Activated T-cell treated with anti-CD3 and anti-CD28 coated beads for 4 hours (primary cell): ENCODE measurements around the gene DDA1.

ENCODE experiments used
- DNase-seq: peaks from one replicate; pipeline ENCODE4 v3.0.0-alpha.2; 2020

DDA1 gene

GRCh38 chr19:17312189-17313113 is 3.1 kb downstream of the DDA1 start:
- no peak for DNase-seq

DNA sequence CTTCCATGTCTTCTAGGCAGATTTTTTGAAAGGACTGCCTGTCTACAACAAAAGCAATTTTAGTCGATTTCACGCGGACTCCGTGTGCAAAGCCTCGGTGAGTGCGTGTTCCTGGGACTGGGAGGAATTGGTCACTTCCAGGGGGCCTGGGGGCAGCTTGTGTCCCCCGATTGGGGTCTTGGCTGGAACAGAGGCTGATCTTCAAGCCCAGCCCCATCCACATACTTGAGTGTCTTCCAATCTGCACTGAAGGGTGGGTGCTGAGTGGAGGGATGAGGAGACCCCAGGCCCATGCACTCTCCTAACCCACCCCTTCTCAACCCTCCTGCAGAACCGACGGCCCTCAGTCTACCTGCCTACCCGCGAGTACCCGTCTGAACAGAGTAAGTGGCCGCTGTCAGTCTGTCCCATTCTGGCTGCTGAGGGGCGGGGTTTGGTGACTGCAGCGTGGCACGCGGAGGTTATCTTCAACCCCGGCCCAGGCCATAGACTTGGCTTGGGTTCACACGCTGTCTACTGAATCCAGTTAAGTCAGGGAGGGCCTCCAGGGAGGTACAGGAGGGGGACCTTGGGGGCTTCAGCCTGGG is 4.7 kb downstream of the DDA1 start:
- DNase-seq, result no peak

GRCh38 chr19:17318966-17319365 is 9.6 kb downstream of the DDA1 start:
- no peak for DNase-seq

DNA sequence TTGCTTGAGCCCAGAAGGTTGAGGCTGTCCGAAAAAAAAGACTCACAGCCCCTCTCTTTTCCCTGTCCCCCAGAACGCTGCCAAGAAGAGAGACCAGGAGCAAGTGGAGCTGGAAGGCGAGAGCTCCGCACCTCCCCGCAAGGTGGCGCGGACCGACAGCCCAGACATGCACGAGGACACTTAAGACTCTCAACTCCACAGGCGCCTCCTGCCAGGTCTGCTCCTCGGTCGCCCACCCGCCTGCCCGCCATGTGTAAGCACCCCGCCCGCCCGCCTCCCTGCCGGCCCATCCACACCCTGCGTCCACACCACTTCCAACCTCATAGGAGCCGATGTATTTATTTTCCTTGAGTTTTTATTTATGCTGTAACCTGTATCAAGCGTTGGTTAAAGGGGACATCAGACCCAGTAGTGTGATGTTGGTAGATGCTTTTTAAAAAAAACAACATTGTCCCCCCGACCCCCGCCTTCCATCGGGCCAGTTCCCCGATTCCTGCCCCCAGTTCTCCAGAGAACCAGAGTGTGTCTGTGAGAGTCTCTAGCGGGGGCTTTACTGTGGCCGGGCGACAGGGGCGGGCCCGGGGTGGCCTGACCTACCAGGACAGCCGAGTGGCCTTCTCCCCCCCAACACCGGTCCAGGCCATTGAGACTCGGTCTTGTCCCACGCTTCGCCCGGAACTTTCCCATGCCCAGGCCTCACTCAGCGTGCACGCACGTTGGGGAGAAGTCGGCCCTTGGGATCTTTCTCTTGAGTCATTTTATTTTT is 10.3 kb downstream of the DDA1 start:
- DNase-seq, result no peak

DNA sequence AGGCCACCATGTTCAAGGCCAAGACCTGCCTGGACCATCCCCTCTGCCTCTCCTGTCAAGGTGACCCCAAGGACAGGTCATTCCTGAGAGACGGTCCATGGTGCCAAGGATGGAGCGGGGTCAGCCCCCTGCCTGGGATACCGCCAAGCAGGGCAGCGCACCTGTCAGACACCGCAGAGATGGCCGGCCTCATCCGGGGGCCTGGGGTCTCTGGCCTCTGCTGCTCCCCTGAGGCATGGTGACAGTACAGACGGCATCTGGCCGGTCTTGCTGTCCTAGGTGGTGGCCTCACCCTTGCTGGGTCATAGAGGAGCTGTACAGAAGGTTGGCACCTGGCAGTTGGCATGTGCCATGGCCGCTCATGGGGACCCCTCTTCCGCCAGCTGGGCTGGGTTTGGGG is 11.1 kb downstream of the DDA1 start:
- DNase-seq, result no peak

DNA sequence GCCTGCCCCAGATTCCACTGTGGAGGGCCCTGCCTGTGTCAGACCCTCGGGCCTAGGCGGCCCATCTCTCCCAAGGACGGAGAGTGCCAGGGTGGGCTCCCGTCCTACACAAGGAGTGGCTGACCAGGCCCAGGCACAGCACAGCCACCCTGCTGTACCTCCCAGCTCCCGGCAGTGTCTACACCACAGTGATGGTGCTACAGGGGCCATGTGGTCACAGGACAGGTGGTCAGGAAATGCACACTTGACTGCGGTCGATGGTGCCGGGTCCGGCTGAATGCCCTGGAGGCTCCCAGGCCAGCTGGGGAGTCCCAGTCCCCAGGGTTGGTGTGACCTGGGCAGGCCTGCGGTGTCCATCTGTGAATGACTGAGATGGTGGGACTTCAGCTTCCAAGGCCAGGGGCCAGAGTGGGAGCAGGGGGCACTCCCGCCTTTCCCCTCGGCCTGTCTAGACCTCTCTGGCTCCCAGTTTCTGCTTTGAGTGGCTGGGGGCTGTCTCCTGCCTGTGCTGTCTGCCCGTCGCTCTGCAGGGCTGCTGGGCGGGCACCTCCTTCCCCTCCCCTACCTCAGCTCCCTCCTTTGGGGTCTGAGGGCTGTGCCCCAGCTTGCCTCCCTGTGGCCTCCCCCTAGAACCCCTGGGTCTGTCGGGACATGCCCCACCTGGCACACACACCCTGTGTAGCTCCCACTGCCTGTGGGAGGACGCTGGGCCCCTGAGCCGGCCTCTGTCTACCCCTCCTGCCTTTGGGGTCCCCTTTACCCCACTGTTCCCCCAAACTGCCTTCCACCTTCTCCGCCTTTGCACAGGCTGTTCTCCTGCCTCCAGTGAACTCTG is 12.5 kb downstream of the DDA1 start:
- DNase-seq, result no peak

DNA sequence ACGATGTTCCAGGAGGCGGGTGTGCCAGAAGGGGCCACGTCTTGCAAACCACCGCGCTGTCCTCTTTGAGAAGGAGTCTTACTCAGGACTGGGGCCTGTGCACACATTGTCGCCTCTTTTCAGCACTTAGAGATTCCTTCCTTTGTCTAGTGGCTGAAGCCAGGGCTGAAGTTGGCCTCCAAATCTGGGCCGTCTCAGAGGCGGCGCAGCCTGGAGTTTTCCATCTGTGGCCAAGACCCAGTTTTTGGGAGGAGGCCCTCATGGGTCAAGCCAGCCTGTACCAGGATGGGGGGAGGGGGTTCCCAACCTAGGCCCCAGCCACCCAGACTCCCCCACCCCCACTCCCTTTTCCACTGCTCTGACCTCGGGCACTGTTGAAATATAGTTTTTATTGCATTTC is 13.5 kb downstream of the DDA1 start:
- DNase-seq, result no peak

- no peak for DNase-seq
These were observed 14.1 kb downstream of the DDA1 start for GRCh38 chr19:17323300-17323963.

GRCh38 chr19:17323964-17324332 is 14.6 kb downstream of the DDA1 start:
- DNase-seq, result no peak

DNA sequence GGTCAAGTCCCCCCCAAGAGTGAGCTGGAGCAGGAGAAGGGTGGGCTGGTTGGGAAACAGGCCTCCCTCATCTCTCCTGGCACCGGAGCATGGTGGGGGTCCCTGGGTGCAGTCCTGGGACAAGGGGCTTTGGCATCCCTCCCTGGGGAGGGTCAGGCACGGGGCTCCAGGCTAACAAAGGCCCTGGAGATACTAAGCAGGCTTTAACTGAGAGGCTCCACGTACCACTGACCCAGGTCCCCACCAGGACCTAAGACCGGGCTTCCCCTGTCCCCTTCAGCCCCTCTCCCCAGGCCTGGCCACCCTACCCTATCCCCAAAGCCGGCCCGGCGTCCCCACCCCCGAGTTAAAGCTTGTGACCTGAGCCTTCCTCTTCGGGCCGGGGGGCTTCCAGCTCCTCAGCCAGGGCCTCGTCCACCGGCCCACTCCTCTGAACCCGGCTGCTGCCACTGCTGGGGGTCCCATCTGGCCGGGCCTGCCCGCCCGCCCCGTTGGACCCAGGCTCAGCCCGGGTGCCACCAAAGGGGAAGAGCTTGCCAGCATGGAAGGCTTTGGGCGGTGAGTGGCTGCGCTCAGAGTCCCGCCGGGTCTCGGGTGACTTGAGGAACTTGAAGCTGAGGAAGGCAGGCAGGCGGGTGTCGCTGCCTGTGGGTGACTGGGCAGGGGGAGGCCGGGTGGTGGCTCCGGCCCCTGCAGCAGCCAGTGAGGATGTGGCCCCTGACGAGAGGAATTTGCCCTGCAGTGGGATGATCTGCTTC is 15.2 kb downstream of the DDA1 start:
- no peak for DNase-seq

GRCh38 chr19:17325133-17325532 is 15.8 kb downstream of the DDA1 start:
- DNase-seq, result no peak

DNA sequence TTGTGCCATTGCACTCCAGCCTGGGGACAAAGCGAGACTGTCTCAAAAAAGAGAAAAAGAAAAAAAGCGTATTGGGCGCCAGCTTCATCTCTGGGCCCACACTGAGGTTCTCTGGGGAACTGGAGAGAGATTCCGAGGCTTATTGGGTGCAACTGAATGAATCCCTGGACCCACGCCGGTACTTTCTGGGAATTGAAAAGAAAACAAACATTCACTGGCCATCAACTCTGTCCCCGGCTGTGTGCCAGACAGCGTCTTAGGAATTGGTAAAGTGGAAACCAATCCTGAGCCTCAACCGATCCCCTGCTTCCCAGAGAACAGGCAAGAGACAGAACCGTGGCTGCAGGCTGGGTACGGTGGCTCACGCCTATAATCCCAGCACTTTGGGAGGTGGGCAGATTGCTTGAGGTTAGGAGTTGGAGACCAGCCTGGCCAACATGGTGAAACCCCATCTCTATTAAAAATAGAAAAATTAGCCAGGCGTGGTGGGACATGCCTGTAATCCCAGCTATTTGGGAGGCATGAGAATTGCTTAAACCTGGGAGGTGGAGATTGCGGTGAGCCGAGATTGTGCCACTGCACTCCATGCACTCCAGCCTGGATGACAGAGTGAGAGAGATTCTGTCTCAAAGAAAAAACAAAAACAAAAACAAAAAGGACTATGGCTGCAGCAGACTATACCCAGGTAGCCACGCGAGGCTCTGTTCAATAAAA is 16.7 kb downstream of the DDA1 start:
- DNase-seq, result no peak

DNA sequence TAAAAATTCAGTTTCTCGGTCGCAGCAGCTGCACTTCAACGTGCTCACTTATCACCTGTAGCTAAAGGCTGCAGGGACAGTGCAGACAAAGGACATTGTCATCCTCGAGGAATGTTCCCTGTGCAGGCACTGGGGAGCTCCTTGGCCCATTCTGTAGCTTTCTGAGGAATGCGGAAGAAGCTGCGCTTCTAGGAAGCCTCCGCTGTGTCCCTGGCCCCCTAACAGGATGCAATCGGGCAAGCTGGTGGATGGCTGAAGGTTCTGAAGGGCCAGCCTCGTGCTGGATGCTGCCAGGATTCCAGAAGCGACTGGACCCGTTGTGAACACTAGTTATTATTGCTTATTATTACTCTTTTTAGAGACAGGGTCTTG is 17.2 kb downstream of the DDA1 start:
- DNase-seq, result no peak

DNA sequence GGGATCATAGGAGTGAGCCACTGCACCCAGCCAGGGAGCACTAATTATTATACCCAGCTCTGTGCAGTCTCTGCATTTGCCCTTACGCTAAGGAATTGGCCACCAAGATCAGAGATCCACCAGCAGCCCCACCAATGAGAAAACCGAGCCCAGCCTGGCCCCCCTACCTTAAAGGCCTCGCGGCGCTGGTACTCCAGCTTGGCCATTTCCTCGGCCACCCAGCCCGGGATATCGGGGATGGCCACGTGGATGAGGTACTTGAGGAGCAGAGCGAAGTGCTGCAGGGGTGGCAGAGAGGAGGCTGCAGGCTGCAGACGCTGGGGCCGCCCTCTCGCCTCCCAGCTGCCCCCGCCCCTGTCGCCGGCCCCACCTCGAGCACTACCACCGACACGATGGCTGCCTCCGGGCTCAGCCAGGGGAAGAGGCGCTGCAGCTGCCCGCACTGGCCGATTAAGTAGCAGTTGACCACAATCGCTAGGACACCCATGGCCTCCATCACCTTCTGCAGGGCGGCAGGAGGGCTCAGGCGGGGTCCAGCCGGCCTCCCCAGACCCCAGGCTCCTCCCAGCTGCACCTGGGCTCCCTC is 17.8 kb downstream of the DDA1 start:
- no peak for DNase-seq

DNA sequence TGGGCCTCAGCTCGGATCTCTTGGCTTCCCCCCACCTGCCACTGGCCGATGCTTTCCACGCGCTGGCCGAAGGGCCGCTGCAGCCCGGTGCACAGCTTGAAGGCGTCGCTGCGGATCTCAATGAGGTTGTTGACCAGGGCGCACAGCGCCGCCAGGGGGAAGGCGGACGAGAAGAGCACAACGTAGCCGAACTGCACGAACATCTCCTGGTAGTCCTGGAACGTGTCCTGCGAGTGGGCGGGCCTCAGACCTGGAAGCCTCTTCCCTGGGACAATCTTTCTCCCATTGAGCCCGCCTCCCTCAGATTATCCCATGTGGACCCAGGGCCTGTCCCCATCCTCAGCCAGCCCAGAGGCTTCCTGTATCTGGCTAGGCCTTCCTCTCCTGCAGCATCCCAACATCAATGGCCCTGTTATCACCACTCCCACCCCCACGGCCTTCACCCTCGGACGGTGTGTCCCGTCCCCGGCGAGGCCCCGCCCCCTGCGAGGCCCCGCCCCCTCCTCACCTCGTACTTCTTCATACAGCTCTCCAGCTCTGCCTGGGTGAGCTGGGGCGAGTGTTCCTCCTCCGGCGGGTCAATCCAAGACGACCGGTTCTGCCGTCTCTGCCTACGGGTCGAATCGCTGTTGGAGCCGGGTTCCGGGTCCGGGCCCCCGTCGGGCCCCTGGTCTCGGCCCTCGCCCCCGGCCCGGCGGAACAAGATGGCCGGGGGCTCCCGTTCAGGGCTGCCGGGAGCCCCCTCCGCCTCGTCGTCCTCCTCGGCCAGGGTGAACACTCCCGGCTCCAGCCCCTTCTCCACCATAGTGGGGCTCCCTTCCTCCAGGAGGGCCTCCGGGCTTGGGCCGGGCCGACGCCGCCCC is 18.5 kb downstream of the DDA1 start:
- no peak for DNase-seq

- DNase-seq, result no peak
These were observed 19.4 kb downstream of the DDA1 start for GRCh38 chr19:17328517-17329365.

DNA sequence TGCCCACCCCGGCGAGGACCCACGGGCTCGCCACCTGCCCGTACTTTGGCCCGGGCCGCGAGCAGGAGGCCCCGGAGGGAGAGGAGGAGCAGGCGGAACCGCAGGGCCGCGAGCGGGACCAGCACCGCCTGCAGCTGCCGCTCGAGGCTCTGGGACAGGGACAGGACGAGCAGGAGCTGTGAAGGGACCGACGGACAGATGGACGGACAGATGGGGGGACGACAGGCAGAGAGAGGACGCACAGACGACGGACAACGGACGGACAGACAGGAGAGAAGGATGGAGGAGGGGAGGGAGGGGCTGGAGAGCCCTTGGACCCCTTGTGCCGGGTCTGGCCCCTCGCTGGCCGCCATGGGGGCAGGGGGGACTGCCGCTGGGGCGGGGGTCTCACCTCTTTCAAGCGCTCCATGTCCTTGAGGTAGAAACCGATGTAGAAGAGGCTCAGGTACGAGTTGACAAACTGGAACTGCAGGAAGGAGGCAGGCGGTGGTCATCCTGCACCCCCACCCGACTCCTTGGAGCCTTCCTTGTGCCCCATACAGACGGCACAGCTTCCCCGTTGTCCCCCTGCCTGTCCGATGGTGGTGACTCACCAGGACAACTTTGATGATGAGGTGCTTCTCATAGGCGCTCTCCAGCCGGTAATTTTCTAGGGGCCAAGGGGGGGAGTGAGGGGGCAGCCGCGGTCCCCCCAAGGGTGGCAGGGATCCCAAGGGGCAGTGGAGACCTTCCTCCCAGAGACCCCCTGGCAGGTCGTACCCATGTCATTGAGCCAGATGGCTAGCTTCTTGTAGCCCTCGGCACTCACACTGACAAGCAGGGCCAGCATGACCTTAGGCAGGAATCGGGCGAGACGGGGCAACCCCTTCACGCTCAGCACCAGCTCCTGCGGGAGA is 20.3 kb downstream of the DDA1 start:
- no peak for DNase-seq
